Activated T-helper 2 cell treated with anti-CD3 and anti-CD28 coated beads, Interferon-gamma antibody, Interleukin-2, Interleukin-4, amounts not matched to agents 10 μg/mL and 5 μg/mL and 100 μg/mL, durations not matched to agents 14 hours and 24 hours and 36 hours (primary cell): ENCODE data around the gene ASIC1. TPM values are rescaled to one million over a fixed set of nuclear protein-coding genes. Genes with fewer than 3 reads are reported as not detected.

Source experiments
- DNase-seq: peaks from one replicate; pipeline ENCODE4 v3.0.0; 2021; ENCODE audit warnings: low spot score
- H3K27ac Mint-ChIP-seq: one replicate; pipeline ENCODE4 v1.8.0; 2021; ENCODE audit warnings: mixed read lengths
- H3K27me3 Mint-ChIP-seq: one replicate; pipeline ENCODE4 v1.8.0; 2021; ENCODE audit warnings: low read depth, mixed read lengths
- H3K36me3 Mint-ChIP-seq: one replicate; pipeline ENCODE4 v1.8.0; 2021; ENCODE audit warnings: low read depth, mixed read lengths
- H3K4me1 Mint-ChIP-seq: one replicate; pipeline ENCODE4 v1.8.0; 2021; ENCODE audit warnings: low read depth, mixed read lengths
- H3K4me3 Mint-ChIP-seq: one replicate; pipeline ENCODE4 v1.8.0; 2021; ENCODE audit warnings: low read depth, mild to moderate bottlenecking, moderate library complexity, mixed read lengths
- H3K9me3 Mint-ChIP-seq: one replicate; pipeline ENCODE4 v1.8.0; 2021; ENCODE audit warnings: mixed read lengths
- intact Hi-C: fragments of 100-400 bp; cut with micrococcal nuclease; formaldehyde crosslinking; loops from one replicate; pipeline ENCODE4 v1.15.1; 2023
- total RNA-seq: library from RNA; stranded (reverse); gene quantifications from 2 replicates; pipeline ENCODE4 v1.2.3, GENCODE V29; 2022

ASIC1 gene
- total RNA-seq, 1 donor from 2014 or later, result 20.7 TPM

GRCh38 chr12:50132505-50133135, 75.2 kb downstream of the ASIC1 start:
- intact Hi-C loops, result loop anchor here (1.0 to 10.0 kb wide), 3 partner anchors 34 to 182 kb away; partner anchors contain the start of gene CERS5
- no peaks in the 10 kb centered on the region for H3K27me3 Mint-ChIP-seq
- DNase-seq, result no peak
- H3K4me1 Mint-ChIP-seq, result peaks cover 10% of the 10 kb centered on the region
- H3K27ac Mint-ChIP-seq, result peak overlapping the region; percentile 44
- H3K4me3 Mint-ChIP-seq, result no peak overlapping the region
- no peaks in the 10 kb centered on the region for H3K9me3 Mint-ChIP-seq
- H3K36me3 Mint-ChIP-seq, result peaks cover 75% of the 10 kb centered on the region

Other genes starting within 250 kb of the ASIC1 start
- gene NCKAP5L, start 229.2 kb upstream of the ASIC1 start, total RNA-seq, result 5.3 and 5.7 TPM in 2 replicates
- gene BCDIN3D, start 214.5 kb upstream of the ASIC1 start, total RNA-seq, result 3.8 and 4.2 TPM in 2 replicates
- gene FAIM2, start 153.7 kb upstream of the ASIC1 start, total RNA-seq, result 0.05 and 0.23 TPM in 2 replicates
- gene AQP2, start 106.9 kb upstream of the ASIC1 start, total RNA-seq, result not detected in 2 replicates
- not detected in 2 replicates for gene AQP5, start 95.7 kb upstream of the ASIC1 start, total RNA-seq
- not detected in 2 replicates for gene AQP6, start 84.6 kb upstream of the ASIC1 start, total RNA-seq
- 77.8 and 82.8 TPM in 2 replicates for gene RACGAP1, start 32.1 kb upstream of the ASIC1 start, total RNA-seq
- gene SMARCD1, start 27.7 kb downstream of the ASIC1 start, total RNA-seq, result 71.5 and 76.8 TPM in 2 replicates
- 0.76 and 0.87 TPM in 2 replicates for gene GPD1, start 46.4 kb downstream of the ASIC1 start, total RNA-seq
- gene COX14, start 54.6 kb downstream of the ASIC1 start, total RNA-seq, result 38.1 and 43.5 TPM in 2 replicates
- gene CERS5, start 109.8 kb downstream of the ASIC1 start, total RNA-seq, result 114 and 115 TPM in 2 replicates
- gene LIMA1, start 225.9 kb downstream of the ASIC1 start, total RNA-seq, result 331 and 333 TPM in 2 replicates